Measurements from ENCODE around the gene IGSF21. TPM values are rescaled to one million over a fixed set of nuclear protein-coding genes. Genes with fewer than 3 reads are reported as not detected.
"Not testable (repeated sequence)": the region's sequence is repeated elsewhere in the genome, so short reads cannot be mapped to it uniquely, and the experiment has no call there.

Gene IGSF21
- total RNA-seq, 1 donor from 2014 or later = not detected

DNA sequence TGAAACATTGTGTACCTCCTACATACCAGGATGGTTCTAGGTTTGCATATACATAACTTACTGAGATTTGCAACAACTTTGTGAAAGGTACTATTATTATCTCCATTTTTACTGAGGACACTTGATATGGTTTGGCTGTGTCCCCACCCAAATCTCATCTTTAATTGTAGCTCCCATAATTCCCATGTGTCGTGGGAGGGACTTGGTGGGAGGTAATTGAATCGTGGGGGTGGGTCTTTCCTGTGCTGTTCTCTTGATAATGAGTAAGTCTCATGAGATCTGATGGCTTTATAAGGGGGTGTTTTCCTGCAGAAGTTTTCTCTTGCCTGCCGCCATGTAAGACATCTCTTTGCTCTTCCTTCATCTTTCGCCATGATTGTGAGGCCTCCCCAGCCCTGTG lies 40.1 kb downstream of the IGSF21 start:
- ATAC-seq = no peak

DNA sequence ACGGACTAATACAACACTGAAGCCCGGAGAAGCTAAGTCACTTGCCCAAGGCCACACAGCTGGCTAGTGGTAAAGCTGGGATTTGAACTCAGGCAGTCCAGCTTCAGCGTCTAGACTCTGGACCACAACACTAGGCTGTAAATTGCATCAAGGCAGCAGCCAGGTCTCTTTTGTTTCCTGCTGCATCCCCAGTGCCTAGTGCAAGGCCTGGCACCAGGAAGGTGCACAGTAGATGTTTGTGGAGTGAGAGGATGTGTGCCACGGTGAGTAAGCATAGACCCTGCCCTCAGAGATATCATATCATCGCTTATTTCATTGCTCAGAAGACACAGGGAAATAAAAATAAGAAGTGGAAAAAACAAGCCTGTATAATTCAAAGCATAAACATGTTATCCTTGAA lies 40.9 kb downstream of the IGSF21 start:
- ATAC-seq = no peak

- peak; percentile 17 for ATAC-seq
Measured at GRCh38 chr1:18149027-18149641, 41.5 kb downstream of the IGSF21 start.

GRCh38 chr1:18151436-18152122 lies 44.0 kb downstream of the IGSF21 start:
- no peak for ATAC-seq

DNA sequence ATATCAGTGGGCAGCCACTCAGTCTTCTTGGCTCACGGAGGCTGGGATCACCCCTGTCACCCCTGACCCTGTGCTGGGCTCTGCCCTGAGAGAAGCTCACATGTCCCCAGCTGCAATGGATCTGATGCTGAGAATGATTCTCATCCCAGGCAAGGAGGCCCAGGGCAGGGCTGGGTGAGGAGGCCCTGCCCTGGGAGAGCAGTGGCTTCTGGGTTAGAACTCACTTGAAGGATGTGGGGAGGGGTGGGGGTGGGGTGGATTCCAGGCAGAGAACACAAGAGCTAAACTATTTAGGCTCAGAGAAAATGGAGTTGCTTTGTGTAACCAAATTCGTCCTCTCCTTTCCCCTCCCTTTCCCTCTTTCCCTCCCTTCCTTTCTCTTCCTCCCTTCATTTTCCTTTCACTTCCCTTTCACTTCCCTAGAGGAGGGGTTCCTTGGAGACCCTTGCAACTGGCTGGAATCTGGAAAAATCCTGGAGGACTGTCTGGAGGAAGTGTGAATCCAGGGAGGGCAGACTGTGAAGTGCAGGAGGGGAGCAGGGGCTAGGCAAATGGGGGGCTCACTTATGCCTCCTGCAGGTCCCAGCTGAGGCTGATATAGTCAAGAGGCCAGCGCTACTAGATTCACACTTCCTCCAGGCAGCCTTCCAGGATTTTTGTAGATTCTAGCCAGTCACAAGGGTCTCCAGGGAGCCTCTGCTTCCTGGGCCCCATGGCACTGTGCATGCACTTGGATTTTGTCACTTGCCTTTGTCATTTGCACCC lies 47.0 kb downstream of the IGSF21 start:
- ATAC-seq = no peak

GRCh38 chr1:18155881-18156385 lies 48.3 kb downstream of the IGSF21 start:
- ATAC-seq = no peak

GRCh38 chr1:18157352-18157751 lies 49.8 kb downstream of the IGSF21 start:
- no peak for ATAC-seq

GRCh38 chr1:18157968-18158367 lies 50.4 kb downstream of the IGSF21 start:
- no peak for ATAC-seq

GRCh38 chr1:18158714-18159113 lies 51.1 kb downstream of the IGSF21 start:
- ATAC-seq = no peak

GRCh38 chr1:18160290-18160942 lies 52.8 kb downstream of the IGSF21 start:
- ATAC-seq = no peak

DNA sequence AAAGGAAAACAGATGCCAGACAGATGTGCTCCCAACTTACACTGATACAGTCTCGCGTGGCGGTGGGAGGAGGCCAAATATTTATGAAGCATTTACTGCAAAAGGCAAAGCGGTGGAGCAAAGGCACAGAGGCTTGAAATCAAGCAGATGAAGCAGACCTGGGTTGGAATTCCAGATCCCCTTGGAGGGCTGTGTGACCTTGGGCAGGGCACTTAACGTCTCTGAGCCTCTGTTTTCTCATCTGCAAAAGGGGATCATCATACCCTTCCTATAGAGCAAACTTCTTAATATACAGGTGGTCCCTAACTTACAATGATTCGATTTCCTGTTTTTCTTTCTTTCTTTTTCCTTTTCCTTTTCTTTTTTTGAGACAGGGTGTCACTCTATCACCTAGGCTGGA lies 54.1 kb downstream of the IGSF21 start:
- no peak for ATAC-seq

DNA sequence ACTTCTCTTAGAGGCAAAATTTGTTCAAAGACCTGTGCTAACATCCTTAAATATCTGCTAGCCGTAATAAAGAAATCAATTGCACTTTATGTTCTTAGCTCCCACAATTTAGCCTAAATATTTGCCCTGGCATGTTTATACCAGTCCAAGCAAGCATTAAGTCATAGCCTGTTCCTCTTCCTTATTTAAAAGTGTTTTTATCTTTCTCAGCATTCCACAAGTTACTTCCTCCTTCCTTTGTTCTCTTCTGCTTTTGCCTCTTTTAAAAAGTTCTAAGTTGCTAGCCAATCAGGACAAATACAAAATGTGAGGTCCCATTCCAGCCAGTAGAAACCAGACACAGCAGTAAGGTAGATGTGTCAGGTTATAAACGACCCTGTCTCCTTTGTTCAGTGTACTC lies 58.0 kb downstream of the IGSF21 start:
- ATAC-seq = not testable (repeated sequence)

DNA sequence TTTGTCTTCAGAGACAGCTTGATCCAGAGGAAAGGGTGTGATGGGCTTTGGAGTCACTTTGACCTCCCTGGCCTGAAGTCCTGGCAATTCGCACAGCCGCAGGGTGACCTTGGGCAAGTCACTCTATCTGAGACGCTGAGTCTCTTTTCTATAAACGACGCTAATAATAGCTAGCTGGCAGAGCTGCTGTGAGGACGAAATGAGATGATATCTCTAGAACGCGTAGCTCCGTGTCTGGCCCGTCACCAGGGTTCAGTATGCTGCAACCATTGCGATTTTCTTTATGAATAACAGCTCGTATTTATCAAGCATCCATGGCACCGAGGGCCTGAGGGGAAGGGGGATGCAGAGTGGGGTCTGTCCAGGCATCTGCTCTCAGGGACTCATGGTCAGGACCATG lies 58.7 kb downstream of the IGSF21 start:
- no peak for ATAC-seq

GRCh38 chr1:18166929-18167328 lies 59.3 kb downstream of the IGSF21 start:
- no peak for ATAC-seq

DNA sequence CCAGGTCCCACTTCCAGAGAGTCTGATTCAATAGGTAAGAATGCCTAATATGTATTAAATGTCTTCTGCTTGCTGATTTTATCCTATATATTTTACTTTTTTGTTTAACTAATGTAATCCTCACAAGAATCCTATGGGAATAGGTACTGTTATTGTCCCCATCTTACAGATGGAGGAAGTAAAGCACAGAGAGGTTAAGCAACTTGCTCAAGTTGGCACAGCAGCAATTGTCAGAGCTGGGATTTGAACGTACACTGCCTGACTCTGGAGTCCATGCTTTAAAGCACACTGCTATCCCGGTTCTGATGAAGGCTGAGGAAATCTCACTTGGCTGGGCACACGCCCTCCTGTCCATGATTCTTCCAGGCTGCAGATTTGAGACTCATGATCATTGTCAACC lies 62.8 kb downstream of the IGSF21 start:
- ATAC-seq = no peak

DNA sequence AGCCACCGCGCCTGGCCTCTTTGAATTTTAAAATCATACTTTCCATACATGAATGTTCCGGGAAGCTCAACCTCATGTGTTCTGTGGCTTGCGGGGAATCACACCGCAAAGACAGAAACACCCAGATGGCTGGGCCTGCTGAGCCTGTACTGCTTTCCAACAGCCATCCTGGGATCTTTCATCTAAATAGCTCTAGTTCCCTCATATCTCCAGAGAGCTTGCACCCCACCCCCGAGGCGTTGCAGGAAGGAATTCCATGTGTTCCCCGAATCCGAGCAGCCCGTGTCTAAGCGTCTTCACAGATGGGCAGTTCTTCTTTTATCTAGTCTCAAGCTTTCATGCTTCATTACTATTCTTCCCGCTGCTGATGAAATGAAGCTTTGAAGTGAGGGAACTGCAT lies 66.4 kb downstream of the IGSF21 start:
- no peak for ATAC-seq

DNA sequence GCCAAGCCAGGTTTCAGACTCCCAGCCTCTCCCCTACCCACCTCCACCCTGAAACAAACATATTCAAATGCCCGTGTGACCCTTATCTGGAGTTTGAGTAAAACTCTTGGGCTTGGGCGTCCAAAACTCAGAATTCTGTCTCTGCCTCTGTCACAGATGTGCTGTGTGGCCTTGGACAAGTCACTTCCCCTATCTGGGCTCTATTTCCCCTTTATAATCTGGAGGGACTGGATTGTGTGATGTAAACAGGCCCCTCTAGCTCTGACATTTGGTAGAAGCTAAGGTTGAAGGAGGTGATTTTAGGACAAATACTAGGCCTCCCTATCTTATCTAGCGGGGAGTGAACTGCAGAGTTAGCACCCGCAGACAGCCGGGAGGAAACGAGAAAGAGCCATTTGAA lies 67.5 kb downstream of the IGSF21 start:
- ATAC-seq = no peak

DNA sequence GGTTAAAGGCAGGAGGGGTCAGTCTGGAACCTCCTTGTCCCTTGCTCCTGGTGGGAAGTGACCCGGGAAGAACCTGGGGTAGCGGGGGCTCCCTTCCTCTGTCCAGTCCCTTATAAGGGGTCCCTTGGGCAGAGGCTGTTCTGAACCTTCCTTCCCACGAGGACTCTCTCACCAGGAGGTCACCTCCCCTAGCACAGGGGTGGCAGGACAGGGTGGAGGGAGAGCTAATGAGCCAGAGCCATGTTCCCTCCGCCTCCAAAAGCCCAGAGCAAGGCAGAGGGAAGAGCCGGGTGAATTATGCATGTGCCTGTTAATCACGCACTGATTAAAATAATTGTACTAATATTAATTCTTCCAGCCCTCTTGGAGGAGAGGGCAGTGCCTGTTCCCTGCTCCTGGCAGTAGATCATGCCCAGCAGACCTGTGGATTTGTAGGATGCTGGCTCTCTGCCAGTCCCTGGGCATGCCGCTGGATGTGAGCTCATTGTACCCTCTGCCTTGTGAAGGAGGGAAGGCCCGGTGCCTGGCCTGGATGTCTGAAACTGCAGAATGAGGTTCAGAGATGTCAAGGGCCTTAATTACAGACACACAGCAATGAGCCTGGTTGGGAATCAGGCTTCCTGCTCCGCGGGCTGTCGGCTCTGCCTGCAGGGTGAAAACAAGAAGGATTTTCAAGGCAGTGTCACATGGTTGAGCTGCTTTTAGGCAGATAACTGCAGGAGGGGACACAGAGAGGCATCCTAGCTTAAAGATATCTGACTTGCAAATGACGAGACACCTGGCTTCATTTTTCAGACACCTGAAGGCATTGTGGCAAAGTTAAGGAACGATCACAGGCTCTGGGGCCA lies 68.2 kb downstream of the IGSF21 start:
- ATAC-seq = no peak

DNA sequence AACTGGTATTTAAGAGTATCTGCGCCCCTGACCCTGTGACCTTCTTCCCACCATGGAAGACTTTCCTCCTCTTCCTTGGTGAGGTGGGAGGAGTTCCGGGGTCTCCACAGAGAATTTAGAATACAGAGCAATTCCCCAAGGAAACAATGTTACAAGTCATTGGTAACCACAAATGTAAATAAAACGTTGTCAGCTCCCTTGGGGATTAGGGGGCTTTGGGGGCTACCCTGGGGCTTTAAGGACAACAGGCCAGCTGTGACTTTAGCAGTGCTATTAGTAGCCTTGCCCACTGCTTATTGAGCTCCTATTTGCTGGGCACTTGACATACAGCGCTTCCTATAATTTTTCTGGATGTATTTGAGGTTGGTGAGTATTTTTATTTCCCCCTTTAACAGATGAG lies 69.0 kb downstream of the IGSF21 start:
- no peak for ATAC-seq

GRCh38 chr1:18178111-18178510 lies 70.5 kb downstream of the IGSF21 start:
- ATAC-seq = no peak

DNA sequence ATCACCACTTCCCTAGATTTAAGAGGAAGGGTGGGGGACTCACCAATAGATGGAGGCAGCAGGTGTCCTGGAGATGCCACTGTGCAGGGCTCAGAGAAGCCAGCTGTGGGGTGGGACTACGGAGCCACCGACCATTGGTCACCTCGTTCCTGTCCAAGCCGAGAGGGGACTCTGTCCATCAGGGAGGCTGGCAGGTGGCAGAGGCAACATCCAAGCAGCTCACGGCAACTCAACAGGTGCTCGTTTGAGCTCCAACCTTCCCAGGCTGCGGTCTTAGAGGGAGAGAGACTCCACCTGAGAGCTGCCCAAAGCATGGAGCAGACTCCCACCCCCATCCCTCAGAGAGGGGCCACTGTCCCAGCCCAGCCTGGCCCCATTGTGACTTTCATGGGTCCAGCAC lies 71.4 kb downstream of the IGSF21 start:
- ATAC-seq = no peak

All from esophagus mucosa (tissue), 1 donor.